GM21717 (cell line): ENCODE data around the gene MAP3K9.

Experiments
- ATAC-seq: cut with Tn5 transposase; IDR thresholded peaks from one replicate; pipeline ENCODE4 v1.9.1; 2021; ENCODE audit warnings: mild to moderate bottlenecking, moderate library complexity; ENCODE audit not compliant: unreplicated experiment

The MAP3K9 gene

DNA sequence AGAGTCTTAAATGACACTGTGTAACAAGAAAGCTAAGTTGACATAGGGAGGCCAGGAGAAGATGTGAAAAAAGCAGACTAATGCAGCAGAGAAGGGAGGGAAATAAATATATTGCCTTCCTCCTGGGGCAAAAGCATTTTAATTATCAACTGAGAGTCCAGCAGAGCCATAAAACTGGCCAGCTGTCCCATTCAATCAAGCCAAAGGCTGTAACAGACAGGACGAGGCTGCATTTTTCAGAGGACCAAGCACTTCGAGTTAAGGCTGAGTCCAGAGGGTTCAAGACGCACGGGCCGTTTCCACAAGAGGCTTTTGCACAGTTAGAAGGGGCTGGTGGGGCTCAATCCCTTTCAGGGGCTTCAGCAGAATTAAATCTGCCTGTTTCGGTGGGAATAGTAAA lies 20.4 kb downstream of the MAP3K9 start:
- ATAC-seq: no peak

DNA sequence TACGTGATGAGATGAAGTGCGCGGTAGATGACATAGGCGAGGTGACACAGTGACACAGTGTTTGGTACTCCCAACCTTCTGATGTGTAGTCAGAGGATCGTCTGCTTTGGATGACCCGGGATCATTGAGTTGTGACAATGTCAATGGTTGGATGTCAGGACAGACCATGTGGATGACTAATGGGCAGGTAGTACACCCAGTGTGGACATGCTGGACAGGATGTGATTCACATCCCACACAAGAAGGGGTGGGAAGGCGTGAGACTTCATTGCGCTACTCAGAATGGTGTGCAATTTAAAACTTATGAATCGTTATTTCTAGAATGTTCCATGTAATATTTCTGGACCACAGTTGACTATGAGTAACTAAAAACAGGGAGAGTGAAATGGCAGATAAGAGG lies 23.8 kb downstream of the MAP3K9 start:
- ATAC-seq: no peak

DNA sequence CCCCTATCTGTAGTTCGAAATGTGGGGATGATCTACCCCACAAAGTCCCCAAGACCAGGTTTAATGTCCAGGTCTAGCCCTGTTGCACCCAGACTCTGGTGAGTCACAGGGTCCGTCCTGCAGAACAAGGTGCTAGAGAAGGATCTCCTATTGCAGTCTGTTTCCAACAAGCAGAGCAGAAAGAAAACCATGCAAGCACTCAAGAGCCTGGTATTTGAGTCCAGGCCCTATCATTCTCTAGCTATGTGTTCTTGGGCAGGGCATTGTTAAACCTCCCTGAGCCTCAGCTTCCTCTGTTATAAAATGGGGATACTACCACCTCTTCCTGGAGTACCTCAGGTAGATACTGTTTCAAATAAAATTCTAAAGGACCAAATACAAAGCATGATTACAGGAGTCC lies 24.4 kb downstream of the MAP3K9 start:
- no peak for ATAC-seq

DNA sequence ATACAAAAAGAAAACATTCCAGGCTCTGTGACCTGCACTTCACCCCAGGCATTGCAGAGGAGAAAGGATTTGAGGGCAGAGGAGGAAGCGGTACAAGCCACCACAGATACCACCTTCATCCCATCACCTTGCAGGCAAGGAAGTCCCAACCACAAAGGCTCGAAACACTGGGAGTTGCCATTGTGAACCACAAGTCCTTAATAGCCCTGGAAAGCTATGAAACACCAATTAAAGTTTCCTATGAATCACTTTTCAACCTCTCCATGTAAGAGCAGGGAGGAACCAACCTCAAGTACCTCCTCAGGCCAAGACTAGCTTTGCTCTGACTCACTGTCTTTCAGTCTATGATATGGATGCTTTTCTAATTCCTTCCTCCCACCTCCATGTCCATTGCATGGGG lies 27.0 kb downstream of the MAP3K9 start:
- ATAC-seq: no peak

DNA sequence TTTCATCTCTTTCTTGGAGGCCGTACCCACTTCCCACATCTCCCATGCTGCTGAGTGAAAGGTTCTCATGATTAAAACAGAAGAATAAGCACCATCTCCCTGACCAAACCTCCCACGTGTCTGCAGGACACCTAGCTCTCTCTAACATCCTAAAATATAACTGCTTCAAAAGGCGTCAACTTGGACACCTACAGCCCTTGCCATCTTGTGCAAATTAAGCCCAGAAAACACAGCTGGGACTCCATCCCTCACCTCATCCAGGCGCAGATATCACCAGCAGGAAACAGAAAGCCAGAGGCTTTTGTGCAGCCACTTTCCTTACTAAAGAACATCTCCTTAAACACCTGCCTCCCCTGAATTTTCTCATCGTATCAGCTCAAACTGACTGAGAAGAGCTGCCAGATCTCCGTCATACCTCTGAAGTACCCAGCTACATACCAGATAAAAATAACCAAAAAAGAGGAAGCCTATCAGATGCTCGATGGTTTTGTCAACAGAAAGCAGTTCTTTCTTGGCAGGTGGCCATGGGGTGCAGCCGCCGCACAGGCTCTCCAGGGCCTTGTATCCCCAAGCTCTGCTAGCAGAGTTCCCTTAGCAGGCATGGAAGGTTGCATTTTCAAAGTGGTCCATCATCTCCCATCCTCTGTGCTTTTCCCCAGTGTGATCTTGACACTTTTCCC lies 28.8 kb downstream of the MAP3K9 start:
- no peak for ATAC-seq

DNA sequence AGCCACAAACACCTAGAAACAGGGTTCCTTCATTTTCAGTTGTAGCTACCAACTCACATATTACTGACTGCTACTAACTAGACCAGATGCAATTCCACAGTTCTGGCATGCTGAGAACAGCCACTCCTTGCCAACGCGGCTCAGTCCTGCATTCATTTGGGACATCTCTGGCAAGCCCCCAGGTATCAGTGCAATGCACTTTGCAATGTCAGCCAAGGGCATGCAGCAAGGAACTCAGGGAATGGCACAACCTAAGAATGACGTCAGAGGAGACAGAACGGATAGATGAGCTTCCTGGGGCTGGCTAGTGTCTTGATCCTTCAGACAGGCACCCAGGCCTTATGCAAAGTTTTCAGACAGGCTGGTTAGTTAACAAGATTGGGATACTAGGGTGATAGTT lies 29.6 kb downstream of the MAP3K9 start:
- no peak for ATAC-seq

DNA sequence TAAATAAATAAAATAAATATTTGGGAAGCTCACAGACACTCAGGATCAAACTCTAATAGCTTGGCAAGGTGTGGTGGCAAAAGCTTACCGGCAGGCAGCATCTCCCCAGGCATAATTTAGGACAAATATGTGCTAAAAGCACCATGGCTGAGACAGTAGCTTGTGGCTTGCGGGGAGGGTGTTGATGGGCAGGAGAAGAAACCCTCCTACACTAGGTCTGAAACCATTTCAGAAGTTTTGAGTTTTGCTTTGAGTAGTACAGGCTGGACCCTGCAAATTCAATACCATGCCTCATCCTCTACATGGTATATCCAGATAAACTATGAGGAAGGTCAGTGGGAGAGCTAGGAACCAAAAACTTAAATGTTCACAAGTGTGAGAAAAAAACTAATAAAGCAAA lies 33.1 kb downstream of the MAP3K9 start:
- ATAC-seq: peak; percentile 60

DNA sequence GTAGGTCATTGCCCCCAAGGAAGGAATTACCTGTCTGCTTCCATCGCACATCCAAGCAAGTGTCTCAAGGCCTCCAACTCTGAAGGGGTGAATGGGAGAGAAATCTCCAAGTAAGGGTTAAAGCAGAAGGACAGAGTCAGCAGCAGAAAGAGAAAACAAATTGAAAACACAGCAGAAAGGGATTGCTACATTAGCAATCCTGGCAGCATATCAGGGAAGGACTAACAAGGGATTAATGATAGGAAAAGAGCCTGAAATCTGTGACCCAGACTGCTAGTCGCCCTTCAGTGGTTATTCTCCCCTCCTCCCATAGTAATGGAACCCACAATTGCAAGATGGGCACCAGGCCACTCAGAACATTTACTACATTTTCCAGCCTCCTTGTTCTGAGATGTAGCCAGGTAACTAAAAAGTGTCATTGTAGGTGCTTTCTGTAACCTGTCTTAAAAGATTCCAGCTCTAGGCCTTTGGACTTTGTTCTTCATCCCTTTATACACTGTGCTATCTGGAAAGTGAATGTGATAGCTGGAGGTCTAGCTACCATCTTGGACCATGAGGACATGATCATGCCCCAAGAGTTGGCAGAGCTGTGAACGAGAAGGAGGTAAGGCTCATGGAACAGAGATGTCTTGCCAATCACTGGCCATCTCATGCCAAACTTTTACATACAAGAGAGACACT lies 36.0 kb downstream of the MAP3K9 start:
- no peak for ATAC-seq

DNA sequence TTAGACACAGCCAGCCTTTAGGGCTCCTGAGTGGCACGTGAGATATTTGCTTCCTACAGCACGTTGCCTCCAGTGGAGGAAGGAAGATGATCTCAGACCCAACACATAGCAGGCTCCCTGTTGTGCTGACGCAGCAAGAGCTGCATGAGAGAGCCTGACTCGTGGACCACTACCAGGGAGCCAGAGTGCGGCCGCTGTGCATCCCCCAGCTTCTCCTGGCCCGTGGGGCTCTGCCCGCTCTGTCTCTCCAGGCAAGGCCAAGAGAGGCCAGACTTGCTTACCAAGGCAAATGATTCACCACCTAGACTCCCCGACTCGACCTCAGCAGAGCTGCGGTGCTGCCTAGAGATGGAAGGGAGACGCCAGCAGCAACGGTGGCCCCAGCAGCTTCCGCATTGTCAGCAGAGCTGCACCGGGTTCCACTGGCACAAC lies 37.5 kb downstream of the MAP3K9 start:
- no peak for ATAC-seq

DNA sequence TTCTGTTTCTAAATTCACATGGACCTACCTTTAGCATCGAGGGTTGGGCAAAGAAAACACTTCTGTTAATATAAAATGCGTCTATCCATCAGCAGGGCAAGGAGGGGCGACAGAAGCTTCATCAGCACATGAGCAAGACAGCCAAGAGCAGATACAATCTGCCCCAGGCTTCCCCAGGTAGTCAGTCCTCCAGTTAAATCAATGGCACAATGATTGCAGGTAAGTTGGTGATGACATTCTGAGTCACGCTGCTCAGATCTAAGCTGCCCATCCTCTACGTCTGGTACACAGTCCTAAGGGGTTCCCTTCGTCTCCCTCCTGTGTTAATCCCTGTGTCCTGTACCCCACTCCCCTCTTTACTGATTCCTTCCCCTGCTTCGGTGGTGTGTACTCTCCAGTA lies 38.8 kb downstream of the MAP3K9 start:
- no peak for ATAC-seq

DNA sequence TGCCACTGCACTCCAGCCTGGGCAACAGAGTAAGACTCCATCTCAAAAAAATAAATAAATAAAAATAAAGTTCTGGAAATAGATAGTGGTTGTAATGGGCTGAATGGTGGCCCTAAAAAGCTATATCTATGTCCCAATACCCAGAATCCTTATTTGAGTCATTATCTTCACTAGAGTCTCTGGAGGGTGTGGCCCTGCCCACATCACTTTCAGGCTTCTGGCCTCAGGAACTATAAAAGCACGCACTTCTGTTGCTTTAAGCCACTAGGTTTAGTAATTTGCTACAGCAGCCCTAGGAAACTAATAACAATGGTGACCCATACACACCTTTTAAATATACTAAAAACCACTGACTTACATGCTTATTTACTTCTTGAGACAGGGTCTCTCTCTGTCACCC lies 49.9 kb downstream of the MAP3K9 start:
- ATAC-seq: no peak

DNA sequence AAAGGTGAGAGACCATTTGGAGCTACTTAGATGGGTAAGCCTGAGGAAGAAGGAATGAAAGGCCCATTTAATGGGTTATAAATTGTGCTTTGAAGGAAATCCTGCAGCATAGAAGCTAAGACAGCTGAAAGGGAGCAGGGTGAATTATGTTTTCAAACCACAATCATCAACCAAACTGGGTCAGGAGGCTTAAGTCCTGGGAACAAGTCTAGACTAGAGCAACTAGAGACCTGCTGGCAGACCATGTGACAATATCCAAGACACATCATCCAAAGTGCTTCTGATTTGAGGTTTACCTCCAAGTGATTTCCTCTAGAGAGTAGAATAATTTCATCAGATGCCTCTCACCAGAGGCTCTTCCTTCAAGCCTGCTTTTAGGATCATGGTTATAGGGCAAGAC lies 53.7 kb downstream of the MAP3K9 start:
- ATAC-seq: no peak

DNA sequence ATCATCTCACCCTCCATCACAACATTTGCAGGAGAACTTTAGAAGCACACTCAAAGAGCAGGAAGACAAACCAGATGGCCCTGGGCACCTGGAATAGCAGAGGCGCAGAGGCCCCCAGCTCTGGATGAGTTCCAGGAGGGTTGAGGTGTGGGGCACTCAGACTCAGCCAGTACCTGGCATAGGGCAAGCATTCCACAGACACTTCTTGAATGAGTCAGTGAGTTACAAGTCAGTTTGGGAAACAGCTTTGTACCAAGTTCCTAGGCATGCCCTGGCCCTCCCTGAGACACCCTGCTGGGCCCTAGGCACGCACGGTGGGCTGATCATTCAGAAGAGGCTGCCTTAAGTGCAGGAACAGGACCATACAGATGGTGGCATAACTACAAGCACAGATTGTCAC lies 54.3 kb downstream of the MAP3K9 start:
- ATAC-seq: no peak

DNA sequence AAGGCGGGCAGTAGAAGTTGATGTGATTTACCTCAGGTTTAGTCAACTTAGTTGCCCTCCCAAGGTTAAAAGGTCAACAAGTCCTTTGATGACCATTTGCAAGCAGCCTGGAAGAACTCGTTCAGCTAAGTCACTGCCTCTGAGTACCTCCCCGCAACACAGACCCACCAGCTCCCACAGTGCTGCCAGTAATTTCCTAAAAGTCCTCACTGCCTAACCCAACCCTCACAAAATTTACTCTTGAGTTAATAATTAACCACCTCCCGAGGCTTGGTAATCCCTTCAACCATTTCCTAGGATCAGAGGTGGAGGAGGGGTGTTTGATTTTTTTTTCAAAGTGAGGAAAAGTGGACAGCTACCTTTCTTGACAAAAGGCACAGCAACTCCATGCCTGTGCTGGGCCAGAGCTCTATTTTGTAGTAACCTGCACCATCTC lies 55.8 kb downstream of the MAP3K9 start:
- no peak for ATAC-seq

DNA sequence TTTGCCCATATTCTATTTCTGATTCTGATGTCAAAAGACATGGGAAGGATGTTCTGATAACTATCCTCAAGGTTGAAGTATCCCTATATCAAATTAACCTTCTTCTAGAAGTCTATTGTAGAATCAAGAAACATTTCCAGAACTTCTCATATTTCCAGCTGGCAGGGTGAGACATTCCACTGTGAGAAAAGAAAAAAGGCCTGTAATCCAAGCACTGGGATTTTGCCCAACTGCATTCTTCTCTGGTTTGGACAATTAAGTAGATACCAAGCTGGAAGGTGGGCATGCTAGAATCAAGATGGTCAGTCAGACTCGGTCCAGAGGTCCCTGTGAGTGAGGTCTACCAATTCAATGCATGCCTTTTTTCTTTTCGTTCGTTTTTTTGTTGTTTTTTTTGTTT lies 60.9 kb downstream of the MAP3K9 start:
- no peak for ATAC-seq

DNA sequence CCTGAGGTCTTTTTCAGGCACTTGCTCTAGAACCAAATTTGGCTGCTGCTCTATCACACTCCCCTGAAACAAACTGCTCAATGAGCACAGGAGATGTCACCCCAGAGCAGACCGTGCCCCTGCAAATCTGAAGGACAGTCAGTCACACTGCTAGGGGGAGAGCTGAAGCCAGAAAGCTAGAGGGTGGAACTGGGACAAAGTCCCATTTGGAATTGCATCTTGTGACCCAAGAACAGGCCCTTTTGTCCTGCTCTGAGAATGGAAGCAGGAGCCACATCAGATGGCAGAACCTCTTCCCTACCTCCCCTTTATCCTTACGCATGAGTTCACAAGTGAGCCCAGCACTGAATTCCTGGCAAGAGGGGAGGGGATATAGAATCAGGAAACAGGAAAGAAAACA lies 64.7 kb downstream of the MAP3K9 start:
- no peak for ATAC-seq

DNA sequence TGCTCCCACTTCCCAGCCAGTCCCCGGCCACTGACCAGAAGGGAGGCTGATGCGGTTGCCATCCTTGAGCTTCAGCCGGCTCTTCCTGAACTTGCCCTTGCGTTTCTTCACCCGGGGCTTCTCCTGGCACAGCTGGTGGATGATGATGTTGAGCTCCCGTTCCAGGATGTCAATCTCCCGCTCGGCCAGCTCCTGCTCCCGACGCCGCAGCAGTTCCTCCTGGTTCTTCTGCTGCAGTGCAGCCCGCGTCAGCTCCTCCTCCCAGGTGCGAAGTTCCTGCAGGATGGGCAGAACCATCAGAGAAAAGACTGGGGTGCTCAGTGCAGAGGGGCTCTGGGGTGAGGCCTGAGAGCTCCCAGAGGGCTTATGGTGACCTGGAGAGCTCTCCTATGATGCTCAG lies 67.0 kb downstream of the MAP3K9 start:
- ATAC-seq: no peak

DNA sequence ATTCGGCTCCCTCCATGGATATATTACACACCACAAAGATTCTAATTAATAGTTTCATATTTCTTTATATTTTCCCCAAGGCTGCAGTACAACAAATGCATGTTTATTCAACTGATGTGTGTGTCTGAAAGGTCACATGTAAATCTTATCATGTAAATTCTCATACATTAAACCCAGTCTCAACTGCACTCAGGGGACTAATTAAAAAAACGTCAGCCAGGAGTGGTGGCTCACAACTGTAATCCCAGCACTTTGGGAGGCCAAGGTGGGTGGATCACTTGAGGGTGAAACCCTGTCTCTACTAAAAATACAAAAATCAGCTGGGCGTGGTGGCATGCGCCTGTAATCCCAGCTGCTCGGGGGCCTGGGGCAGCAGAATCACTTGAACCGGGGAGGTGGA lies 67.8 kb downstream of the MAP3K9 start:
- ATAC-seq: no peak

DNA sequence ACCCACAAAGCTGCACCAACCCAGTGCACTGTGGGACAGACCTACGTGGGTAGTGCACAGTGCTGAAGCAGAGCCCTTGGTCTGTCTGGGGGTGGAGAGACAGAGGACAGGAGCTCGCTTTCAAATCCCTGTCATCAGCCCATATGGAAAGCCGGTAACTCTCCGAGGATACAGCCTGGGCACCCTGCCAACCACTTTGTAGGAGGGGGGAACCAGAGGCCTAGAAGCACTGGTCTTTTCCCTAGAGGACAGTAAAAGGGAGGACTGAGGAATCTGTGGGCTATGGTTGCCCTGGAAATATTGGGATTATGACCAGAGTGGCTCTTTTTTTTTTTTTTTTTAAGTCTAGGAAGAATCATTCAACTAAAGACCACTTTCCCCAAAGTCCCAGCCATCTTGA lies 74.3 kb downstream of the MAP3K9 start:
- no peak for ATAC-seq

DNA sequence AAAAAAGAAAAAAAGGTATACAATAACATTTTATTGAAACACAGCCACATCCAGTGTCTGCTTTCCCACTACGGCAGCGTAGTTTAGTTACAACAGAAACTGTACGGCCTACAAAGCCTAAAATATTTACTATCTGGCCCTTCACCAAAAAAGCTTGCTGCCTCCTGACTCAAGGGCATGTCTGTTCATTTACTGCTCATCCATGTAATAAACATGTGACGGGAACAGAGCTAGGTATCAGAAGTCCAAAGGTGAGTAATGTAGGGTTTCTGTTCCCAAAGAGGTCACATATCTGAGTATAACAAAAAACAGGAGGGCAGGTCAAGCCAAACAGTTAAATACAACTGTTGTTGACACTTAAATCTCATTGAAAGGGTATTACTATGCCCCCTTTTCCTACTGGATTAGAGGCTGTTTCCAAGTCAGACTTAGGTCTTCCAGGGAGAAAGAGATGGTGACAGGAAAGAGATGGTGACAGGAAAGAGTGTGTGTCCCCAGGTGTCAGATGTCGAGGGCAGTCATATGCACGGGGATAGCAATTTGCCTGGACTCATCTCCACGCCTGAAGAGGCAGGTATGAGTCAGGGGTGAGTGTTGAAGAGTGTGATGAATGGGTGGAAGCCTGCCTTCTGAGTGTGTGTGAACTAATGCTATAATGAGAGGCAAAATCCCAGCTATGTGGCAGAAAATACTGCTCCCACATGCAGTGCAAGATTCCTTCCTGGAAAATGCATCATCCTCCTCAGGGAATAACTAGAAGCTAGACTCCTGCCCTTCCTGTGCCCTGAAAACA lies 77.7 kb downstream of the MAP3K9 start:
- ATAC-seq: no peak

DNA sequence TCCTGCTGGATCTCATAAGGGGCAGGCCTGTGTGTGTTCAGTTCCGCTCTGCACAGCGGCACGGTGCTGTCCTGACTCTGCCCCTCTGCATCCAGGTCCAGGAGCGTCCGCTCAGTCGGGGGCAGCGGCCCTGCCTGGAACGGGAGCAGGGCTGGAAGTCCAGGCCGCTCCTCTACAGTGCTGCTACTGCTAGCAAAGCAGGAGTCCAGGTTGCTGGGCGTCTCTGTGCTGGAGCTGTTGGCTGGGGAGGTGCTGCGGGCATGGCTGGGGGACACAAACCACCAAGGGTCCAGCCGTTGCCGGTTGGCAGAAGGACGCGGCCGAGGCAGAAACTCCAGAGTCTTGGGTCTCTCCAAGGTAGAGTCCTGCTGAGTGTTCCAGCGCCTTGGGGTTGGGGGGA lies 78.9 kb downstream of the MAP3K9 start:
- ATAC-seq: no peak
